ENCODE data around the gene ARAP1.

The ARAP1 gene

GRCh38 chr11:72639502-72640375 lies 112.5 kb downstream of the ARAP1 start:
- H3K4me3 ChIP-seq: no peak overlapping the region
- peaks cover 3% of the 10 kb centered on the region; the same call in 1 of the 2 replicates for H3K4me1 ChIP-seq
- DNase-seq (ENCODE audit: low spot score in 2 of 2): no peak
- H3K36me3 ChIP-seq (replicated peaks): no peaks in the 10 kb centered on the region
- H3K27me3 ChIP-seq (ENCODE audit: low read depth): peaks cover 25% of the 10 kb centered on the region
- in situ Hi-C loops (cut with MboI; ENCODE audit: low sequenced_read_pairs): no loop called here
- H3K9me3 ChIP-seq: no peaks in the 10 kb centered on the region

- Histone ChIP-seq H3K27me3 (ENCODE audit: low read depth) (peaks cover 29% of the 10 kb centered on the region), H3K4me3 (no peak overlapping the region), H3K9me3 (no peaks in the 10 kb centered on the region), H3K36me3 (replicated peaks) (no peaks in the 10 kb centered on the region), H3K4me1 (no peaks in the 10 kb centered on the region; the same call in 1 of the 2 replicates)
- in situ Hi-C loops (cut with MboI; ENCODE audit: low sequenced_read_pairs): no loop called here
- DNase-seq (ENCODE audit: low spot score in 2 of 2): no peak
Measured at GRCh38 chr11:72637926-72638325, 114.3 kb downstream of the ARAP1 start.

- no peak for DNase-seq (ENCODE audit: low spot score in 2 of 2)
- in situ Hi-C loops (cut with MboI; ENCODE audit: low sequenced_read_pairs): no loop called here
- H3K9me3 ChIP-seq: no peaks in the 10 kb centered on the region
- H3K4me3 ChIP-seq: no peak overlapping the region
- H3K4me1 ChIP-seq: no peaks in the 10 kb centered on the region
- peaks cover 29% of the 10 kb centered on the region for H3K27me3 ChIP-seq (ENCODE audit: low read depth)
- no peaks in the 10 kb centered on the region for H3K36me3 ChIP-seq (replicated peaks)
Measured at GRCh38 chr11:72637198-72637597, 115.0 kb downstream of the ARAP1 start.

- Histone ChIP-seq H3K4me3 (no peak overlapping the region), H3K4me1 (no peaks in the 10 kb centered on the region), H3K27me3 (ENCODE audit: low read depth) (peaks cover 22% of the 10 kb centered on the region), H3K36me3 (replicated peaks) (no peaks in the 10 kb centered on the region), H3K9me3 (no peaks in the 10 kb centered on the region)
- in situ Hi-C loops (cut with MboI; ENCODE audit: low sequenced_read_pairs): no loop called here
- no peak for DNase-seq (ENCODE audit: low spot score in 2 of 2)
Measured at GRCh38 chr11:72636376-72636775, 115.8 kb downstream of the ARAP1 start.

- in situ Hi-C loops (cut with MboI; ENCODE audit: low sequenced_read_pairs): no loop called here
- Histone ChIP-seq H3K27me3 (ENCODE audit: low read depth) (peaks cover 19% of the 10 kb centered on the region), H3K4me1 (no peaks in the 10 kb centered on the region), H3K4me3 (no peak overlapping the region), H3K9me3 (no peaks in the 10 kb centered on the region), H3K36me3 (replicated peaks) (no peaks in the 10 kb centered on the region)
- DNase-seq (ENCODE audit: low spot score in 2 of 2): no peak
Measured at GRCh38 chr11:72635933-72636332, 116.3 kb downstream of the ARAP1 start.

GRCh38 chr11:72635309-72635915 lies 116.8 kb downstream of the ARAP1 start:
- Histone ChIP-seq H3K36me3 (replicated peaks) (no peaks in the 10 kb centered on the region), H3K9me3 (no peaks in the 10 kb centered on the region), H3K4me1 (no peaks in the 10 kb centered on the region), H3K27me3 (ENCODE audit: low read depth) (peaks cover 15% of the 10 kb centered on the region; the same call in 1 of the 2 replicates), H3K4me3 (no peak overlapping the region)
- no peak for DNase-seq (ENCODE audit: low spot score in 2 of 2)
- in situ Hi-C loops (cut with MboI; ENCODE audit: low sequenced_read_pairs): no loop called here
